ENCODE measurements around the gene CCDC57. TPM values are rescaled to one million over a fixed set of nuclear protein-coding genes. Genes with fewer than 3 reads are reported as not detected.

The CCDC57 gene
- total RNA-seq, 1 donor from 2014 or later: 40.7 TPM

GRCh38 chr17:82239926-82240505, 27.4 kb upstream of the CCDC57 start:
- Mint-ChIP-seq H3K27ac (ENCODE audit: unreplicated experiment) (peak overlapping the region; percentile 82), H3K27me3 (ENCODE audit: unreplicated experiment) (peaks cover 12% of the 10 kb centered on the region), H3K4me1 (ENCODE audit: low read depth, unreplicated experiment) (peaks cover 14% of the 10 kb centered on the region), H3K36me3 (ENCODE audit: unreplicated experiment) (peaks cover 6% of the 10 kb centered on the region), H3K4me3 (ENCODE audit: unreplicated experiment) (no peak overlapping the region), H3K9me3 (ENCODE audit: unreplicated experiment) (peaks cover 13% of the 10 kb centered on the region)
- no peak for TF ChIP-seq CTCF (IDR thresholded peaks at IDR 0.05; ENCODE audit: partially characterized antibody, unreplicated experiment)
- no peak for DNase-seq

- Mint-ChIP-seq H3K27ac (ENCODE audit: unreplicated experiment) (no peak overlapping the region), H3K36me3 (ENCODE audit: unreplicated experiment) (peaks cover 6% of the 10 kb centered on the region), H3K27me3 (ENCODE audit: unreplicated experiment) (peaks cover 12% of the 10 kb centered on the region), H3K9me3 (ENCODE audit: unreplicated experiment) (peaks cover 13% of the 10 kb centered on the region), H3K4me1 (ENCODE audit: low read depth, unreplicated experiment) (peaks cover 15% of the 10 kb centered on the region), H3K4me3 (ENCODE audit: unreplicated experiment) (no peak overlapping the region)
- TF ChIP-seq CTCF (IDR thresholded peaks at IDR 0.05; ENCODE audit: partially characterized antibody, unreplicated experiment): no peak
- no peak for DNase-seq
These were observed 26.8 kb upstream of the CCDC57 start for GRCh38 chr17:82239401-82239925.

- Mint-ChIP-seq H3K4me1 (ENCODE audit: low read depth, unreplicated experiment) (peaks cover 10% of the 10 kb centered on the region), H3K27ac (ENCODE audit: unreplicated experiment) (no peak overlapping the region)
These were observed 26.0 kb upstream of the CCDC57 start for GRCh38 chr17:82238472-82239201.

GRCh38 chr17:82237746-82238471, 25.3 kb upstream of the CCDC57 start:
- Mint-ChIP-seq H3K36me3 (ENCODE audit: unreplicated experiment) (no peaks in the 10 kb centered on the region), H3K4me3 (ENCODE audit: unreplicated experiment) (no peak overlapping the region), H3K27ac (ENCODE audit: unreplicated experiment) (peak overlapping the region; percentile 43), H3K9me3 (ENCODE audit: unreplicated experiment) (peaks cover 8% of the 10 kb centered on the region), H3K4me1 (ENCODE audit: low read depth, unreplicated experiment) (peaks cover 10% of the 10 kb centered on the region), H3K27me3 (ENCODE audit: unreplicated experiment) (peaks cover 9% of the 10 kb centered on the region)
- no peak for TF ChIP-seq CTCF (IDR thresholded peaks at IDR 0.05; ENCODE audit: partially characterized antibody, unreplicated experiment)
- DNase-seq: no peak

More at GRCh38 chr17:82238472-82239201, 26.0 kb upstream of the CCDC57 start:
- H3K9me3 Mint-ChIP-seq (ENCODE audit: unreplicated experiment): peaks cover 8% of the 10 kb centered on the region
- TF ChIP-seq CTCF (IDR thresholded peaks at IDR 0.05; ENCODE audit: partially characterized antibody, unreplicated experiment): no peak
- no peak overlapping the region for H3K4me3 Mint-ChIP-seq (ENCODE audit: unreplicated experiment)
- peaks cover 9% of the 10 kb centered on the region for H3K27me3 Mint-ChIP-seq (ENCODE audit: unreplicated experiment)
- H3K36me3 Mint-ChIP-seq (ENCODE audit: unreplicated experiment): no peaks in the 10 kb centered on the region
- DNase-seq: no peak
